GM21619 (cell line): Measurements from ENCODE around the gene IMMT.

Source experiments
- ATAC-seq: cut with Tn5 transposase; IDR thresholded peaks from one replicate; pipeline ENCODE4 v1.9.1; 2021; ENCODE audit not compliant: unreplicated experiment

Gene IMMT

GRCh38 chr2:86226636-86227520 lies 31.6 kb upstream of the IMMT start:
- no peak for ATAC-seq

GRCh38 chr2:86226070-86226469 lies 30.8 kb upstream of the IMMT start:
- ATAC-seq = no peak

DNA sequence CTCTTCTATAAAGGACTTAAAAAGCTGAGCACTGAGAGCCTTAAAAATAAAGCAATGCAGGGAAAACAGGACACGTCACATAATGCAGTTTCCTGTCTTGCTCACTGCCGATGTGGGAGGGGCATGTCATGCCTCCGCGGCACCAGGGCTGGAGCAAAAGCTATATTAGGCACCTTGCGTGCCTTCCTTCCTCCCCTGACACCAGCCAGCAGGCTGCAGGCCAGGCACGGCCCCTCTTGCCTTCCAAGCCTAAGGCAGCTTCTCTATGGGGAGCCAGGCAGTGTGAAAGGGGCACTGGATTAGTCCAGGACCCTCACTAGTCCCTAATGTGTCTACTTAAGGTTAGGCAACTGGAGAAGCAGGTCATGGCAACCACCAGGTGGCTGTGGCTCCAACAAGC lies 30.3 kb upstream of the IMMT start:
- peak; percentile 65 for ATAC-seq

GRCh38 chr2:86224645-86225355 lies 29.5 kb upstream of the IMMT start:
- no peak for ATAC-seq

- ATAC-seq = no peak
Measured at GRCh38 chr2:86223927-86224560, 28.8 kb upstream of the IMMT start.

DNA sequence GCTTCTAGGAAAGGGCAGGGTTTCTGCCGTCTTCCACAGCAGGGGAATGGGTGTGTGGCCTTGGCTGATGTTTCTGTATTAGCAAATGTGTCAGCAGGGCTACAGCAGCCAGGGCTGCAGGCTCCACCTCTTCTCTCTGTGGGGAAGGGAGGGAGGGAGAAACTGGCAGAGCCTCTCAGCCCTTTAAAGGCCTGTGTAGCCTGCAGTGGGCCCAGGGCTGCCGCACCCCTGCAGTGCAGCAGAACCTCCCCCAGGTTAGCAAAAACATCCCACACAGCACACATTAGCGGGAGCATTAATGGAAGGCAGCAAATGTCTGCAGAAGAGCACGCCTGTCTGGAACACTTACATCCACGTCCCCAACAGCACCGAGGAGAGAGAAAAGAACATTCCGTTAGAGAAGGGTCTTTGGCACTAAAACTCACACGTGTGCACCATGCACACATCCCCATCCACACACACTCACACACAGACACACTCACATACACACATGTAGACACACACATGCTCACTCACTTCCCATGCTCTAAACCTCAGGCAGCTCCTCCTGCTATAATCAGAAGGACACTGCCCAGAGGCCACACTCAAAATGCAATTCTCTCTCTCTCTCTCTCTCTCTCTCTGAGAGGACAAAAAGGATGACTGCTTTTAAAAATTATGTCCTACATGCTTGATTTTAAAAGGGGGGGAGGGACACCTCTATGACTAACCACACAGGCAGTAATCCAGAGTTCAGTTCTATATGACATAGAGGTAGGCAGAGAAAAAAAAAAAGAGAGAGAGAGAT lies 28.1 kb upstream of the IMMT start:
- ATAC-seq = no peak

GRCh38 chr2:86221066-86221684 lies 25.9 kb upstream of the IMMT start:
- no peak for ATAC-seq

GRCh38 chr2:86219896-86220295 lies 24.6 kb upstream of the IMMT start:
- no peak for ATAC-seq

- no peak for ATAC-seq
Measured at GRCh38 chr2:86218124-86218523, 22.9 kb upstream of the IMMT start.

GRCh38 chr2:86216575-86217555 lies 21.6 kb upstream of the IMMT start:
- ATAC-seq = no peak

DNA sequence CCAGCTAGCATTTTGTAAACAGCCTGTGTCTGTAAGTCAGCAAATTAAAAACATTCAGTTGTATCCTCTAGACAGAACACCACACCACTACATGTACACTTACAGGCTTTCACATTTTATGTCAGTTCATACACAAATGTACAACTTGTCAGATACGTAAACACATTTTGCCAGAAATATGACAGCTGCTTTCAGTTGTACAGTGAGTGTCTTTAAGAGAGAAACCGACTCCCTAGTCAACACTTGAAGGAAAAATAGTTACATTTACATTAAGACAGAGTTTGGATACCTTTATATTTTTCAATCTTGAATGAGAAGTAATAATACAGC lies 19.2 kb upstream of the IMMT start:
- ATAC-seq = no peak

DNA sequence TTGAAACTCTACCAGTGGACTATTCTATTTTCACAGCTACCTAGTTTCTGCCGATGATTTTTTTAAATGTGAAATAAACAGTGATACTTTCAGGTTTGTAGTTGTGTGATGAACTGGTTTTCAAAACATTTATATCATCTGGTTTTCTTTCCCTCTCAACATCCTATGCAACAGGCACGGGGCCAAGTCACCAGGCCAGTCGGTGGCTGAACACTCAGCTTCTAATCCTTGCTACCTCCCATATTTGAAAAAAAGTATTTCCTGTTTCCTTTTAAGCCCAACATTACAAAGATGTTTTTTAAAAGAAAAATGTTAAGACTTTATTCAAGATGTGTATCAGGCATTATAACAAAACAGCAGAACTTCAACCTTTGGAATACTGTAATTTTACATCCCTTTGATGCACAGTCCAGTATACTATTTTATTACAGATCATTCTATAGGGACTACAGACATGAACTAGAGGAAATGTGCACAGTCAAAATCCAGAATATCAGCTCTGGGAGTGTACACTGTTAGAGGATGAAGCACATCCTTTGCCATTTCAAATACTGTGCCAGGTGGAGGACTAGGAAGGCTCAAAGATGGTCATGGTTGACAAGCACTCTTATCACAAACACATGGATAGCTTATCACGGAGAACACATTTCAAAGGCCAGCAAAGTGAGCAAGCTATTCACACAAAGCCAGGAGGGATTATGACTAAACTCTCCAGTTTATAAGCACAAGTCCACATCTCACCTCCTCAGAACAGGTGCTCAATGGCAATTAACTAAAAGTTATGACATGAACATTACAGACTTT lies 18.6 kb upstream of the IMMT start:
- ATAC-seq = no peak

DNA sequence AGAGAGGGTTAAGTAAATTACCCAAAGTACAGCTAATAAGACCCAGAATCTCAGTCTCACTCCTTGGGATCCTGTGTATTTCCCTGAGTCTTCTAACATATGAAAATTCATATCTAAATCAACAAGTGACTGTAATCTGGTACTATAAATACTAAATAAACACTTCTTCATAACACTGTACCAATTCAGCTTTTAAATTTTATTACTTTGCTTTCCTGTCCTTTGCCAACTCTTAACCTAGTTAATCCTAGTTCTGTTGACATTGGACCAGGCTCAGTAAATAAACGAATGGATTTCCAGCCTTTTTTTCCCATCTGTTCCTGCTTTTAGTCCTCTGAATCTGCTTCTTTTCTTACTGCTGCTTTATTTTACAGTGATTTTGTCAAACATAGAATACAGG lies 17.8 kb upstream of the IMMT start:
- no peak for ATAC-seq

DNA sequence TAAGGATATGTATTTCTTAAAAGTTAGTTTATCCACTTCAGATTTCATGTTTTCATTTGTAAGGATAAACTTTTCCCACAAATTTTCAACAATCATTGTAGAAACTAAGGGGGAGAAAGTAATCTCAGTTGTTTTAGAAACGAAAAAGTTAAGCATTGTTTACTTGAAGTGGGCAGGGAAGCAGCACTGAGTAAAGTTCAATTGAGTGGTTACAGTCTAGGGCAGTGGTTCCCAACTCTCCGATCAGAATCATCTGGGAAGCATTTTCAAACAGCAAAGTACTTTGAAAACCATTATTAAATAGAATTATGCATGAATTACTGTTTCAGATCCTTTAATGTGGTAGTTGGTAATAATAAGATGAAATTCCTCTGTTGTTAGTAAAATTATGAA lies 16.5 kb upstream of the IMMT start:
- ATAC-seq = no peak

- ATAC-seq = no peak
Measured at GRCh38 chr2:86211033-86211795, 16.0 kb upstream of the IMMT start.

GRCh38 chr2:86204458-86204857 lies 9.2 kb upstream of the IMMT start:
- ATAC-seq = no peak

DNA sequence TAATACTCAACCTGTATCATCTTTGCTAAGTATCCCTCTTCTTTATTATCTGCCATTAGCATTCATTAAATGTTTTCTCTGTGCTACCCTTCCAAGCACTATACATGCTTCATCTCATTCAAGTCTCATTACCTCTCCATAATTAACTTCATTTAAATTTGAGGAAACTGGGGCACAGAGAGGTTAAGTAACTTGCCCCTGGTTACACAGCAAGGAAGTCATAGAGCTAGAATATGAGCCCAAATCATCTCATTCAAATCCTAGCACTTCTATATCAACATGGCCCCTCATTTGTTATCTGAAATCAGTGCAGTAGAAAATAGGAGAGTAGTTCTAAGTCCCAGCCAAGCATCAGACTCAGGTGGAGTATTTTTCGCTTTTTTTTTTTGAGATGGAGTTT lies 8.4 kb upstream of the IMMT start:
- ATAC-seq = no peak

DNA sequence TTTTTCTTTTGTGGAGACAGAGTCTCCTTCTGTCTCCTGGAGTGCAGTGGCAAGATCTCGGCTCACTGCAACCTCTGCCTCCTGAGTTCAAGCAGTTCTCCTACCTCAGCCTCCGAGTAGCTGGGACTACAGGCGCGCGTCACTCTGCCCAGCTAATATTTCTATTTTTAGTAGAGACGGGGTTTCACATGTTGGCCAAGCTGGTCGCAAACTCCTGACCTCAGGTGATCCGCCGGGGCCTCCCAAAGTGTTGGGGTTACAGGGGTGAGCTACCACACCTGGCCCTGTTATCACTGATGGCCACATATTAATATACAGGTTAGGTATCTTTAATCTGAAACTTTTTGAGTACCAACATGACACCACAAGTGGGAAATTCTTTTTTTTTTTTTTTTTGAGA lies 7.4 kb upstream of the IMMT start:
- no peak for ATAC-seq
